HG03342 (cell line): ENCODE results near the gene KLHL4.
A peak's percentile ranks its signal among the peaks of the same experiment; 100 is the strongest.
"Not testable (repeated sequence)": the region's sequence is repeated elsewhere in the genome, so short reads cannot be mapped to it uniquely, and the experiment has no call there.

ENCODE experiments used
- ATAC-seq: cut with Tn5 transposase; IDR thresholded peaks from one replicate; pipeline ENCODE4 v1.9.1; 2021; ENCODE audit warnings: mild to moderate bottlenecking, moderate library complexity; ENCODE audit not compliant: unreplicated experiment

KLHL4 gene

GRCh38 chrX:87517571-87518141 lies at the start of gene KLHL4:
KLHL4 (plus strand) TSS chrX:87517802; CDS start chrX:87517894, 92 bp downstream.
- ATAC-seq = no peak

- no peak for ATAC-seq
Measured at GRCh38 chrX:87468941-87469340, 48.7 kb upstream of the KLHL4 start.

GRCh38 chrX:87475793-87476192 lies 41.8 kb upstream of the KLHL4 start:
- ATAC-seq = no peak

- ATAC-seq = not testable (repeated sequence)
Measured at GRCh38 chrX:87478703-87479102, 38.9 kb upstream of the KLHL4 start.

- ATAC-seq = no peak
Measured at GRCh38 chrX:87489071-87489470, 28.5 kb upstream of the KLHL4 start.

- no peak for ATAC-seq
Measured at GRCh38 chrX:87515836-87516235, 1.8 kb upstream of the KLHL4 start.

- no peak for ATAC-seq
Measured at GRCh38 chrX:87516717-87517121, 883 bp upstream of the KLHL4 start.

GRCh38 chrX:87518504-87518903 lies 902 bp downstream of the KLHL4 start:
- no peak for ATAC-seq

- no peak for ATAC-seq
Measured at GRCh38 chrX:87525771-87526229, 8.2 kb downstream of the KLHL4 start.

GRCh38 chrX:87526281-87526680 lies 8.7 kb downstream of the KLHL4 start:
- no peak for ATAC-seq

- no peak for ATAC-seq
Measured at GRCh38 chrX:87528487-87528886, 10.9 kb downstream of the KLHL4 start.

- no peak for ATAC-seq
Measured at GRCh38 chrX:87571964-87572363, 54.4 kb downstream of the KLHL4 start.

GRCh38 chrX:87572901-87573300 lies 55.3 kb downstream of the KLHL4 start:
- no peak for ATAC-seq

GRCh38 chrX:87578978-87579377 lies 61.4 kb downstream of the KLHL4 start:
- ATAC-seq = no peak

- no peak for ATAC-seq
Measured at GRCh38 chrX:87580862-87581261, 63.3 kb downstream of the KLHL4 start.

GRCh38 chrX:87582453-87582852 lies 64.9 kb downstream of the KLHL4 start:
- no peak for ATAC-seq

- peak; percentile 73 for ATAC-seq
Measured at GRCh38 chrX:87583679-87584078, 66.1 kb downstream of the KLHL4 start.

- no peak for ATAC-seq
Measured at GRCh38 chrX:87616371-87616770, 98.8 kb downstream of the KLHL4 start.

- ATAC-seq = no peak
Measured at GRCh38 chrX:87621697-87622096, 104.1 kb downstream of the KLHL4 start.

GRCh38 chrX:87626996-87627395 lies 109.4 kb downstream of the KLHL4 start:
- ATAC-seq = no peak

- no peak for ATAC-seq
Measured at GRCh38 chrX:87634361-87634760, 116.8 kb downstream of the KLHL4 start.

GRCh38 chrX:87636533-87636932 lies 118.9 kb downstream of the KLHL4 start:
- no peak for ATAC-seq

- not testable (repeated sequence) for ATAC-seq
Measured at GRCh38 chrX:87641439-87641838, 123.8 kb downstream of the KLHL4 start.
